Measurements from ENCODE around the gene SPCS2. TPM values are rescaled to one million over a fixed set of nuclear protein-coding genes. Genes with fewer than 3 reads are reported as not detected.

Gene SPCS2
- total RNA-seq, 1 donor from 2014 or later, result 120 TPM

DNA sequence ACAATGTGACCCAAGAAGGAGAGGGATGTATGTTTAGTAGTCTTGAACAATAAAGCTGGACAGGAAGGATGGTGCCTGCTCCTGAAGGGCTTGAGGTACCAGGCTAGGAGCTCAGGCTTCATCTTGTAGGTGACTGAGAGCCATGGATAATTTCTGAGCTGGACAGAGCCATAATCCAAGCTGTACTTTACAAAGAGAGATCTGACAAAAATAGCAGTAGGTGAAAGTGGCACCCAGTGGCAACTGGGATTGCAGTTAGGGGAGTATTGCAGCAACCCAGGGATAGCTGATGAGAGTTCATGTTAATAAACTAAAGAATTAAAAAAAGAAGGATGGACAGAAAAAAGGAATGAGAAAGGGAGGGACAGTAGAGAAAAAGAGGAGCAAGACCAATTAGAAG lies 7.6 kb upstream of the SPCS2 start:
- no peaks in the 10 kb centered on the region for H3K36me3 ChIP-seq (ENCODE audit: insufficient read depth, low read length)
- no peak overlapping the region for H3K9ac ChIP-seq (ENCODE audit: low read length)
- H2AFZ ChIP-seq (ENCODE audit: low read depth, low read length), result no peak overlapping the region
- no peaks in the 10 kb centered on the region for H3K79me2 ChIP-seq (ENCODE audit: insufficient read depth, low read length)
- H3K9me3 Mint-ChIP-seq (ENCODE audit: unreplicated experiment), result no peaks in the 10 kb centered on the region
- no peak for FAIRE-seq
- H3K27ac Mint-ChIP-seq (ENCODE audit: unreplicated experiment), result no peak overlapping the region
- H3K36me3 Mint-ChIP-seq (ENCODE audit: low read depth, unreplicated experiment), result peaks cover 16% of the 10 kb centered on the region
- no peak overlapping the region for H3K4me3 Mint-ChIP-seq (ENCODE audit: unreplicated experiment)
- no peaks in the 10 kb centered on the region for H3K27me3 Mint-ChIP-seq (ENCODE audit: low read depth, unreplicated experiment)
- peaks cover 32% of the 10 kb centered on the region for H3K4me1 ChIP-seq (ENCODE audit: insufficient read depth, low read length)
- H3K4me1 Mint-ChIP-seq (ENCODE audit: low read depth, unreplicated experiment), result peaks cover 27% of the 10 kb centered on the region
- H4K20me1 ChIP-seq (ENCODE audit: insufficient read depth, low read length), result peaks cover 7% of the 10 kb centered on the region
- DNase-seq (ENCODE audit: low read depth), result no peak
- no peak overlapping the region for H3K4me3 ChIP-seq (ENCODE audit: insufficient read depth, low read depth, low read length)
- H3K27ac ChIP-seq (ENCODE audit: low read depth, low read length), result no peak overlapping the region
- TF ChIP-seq, protein P1, sequence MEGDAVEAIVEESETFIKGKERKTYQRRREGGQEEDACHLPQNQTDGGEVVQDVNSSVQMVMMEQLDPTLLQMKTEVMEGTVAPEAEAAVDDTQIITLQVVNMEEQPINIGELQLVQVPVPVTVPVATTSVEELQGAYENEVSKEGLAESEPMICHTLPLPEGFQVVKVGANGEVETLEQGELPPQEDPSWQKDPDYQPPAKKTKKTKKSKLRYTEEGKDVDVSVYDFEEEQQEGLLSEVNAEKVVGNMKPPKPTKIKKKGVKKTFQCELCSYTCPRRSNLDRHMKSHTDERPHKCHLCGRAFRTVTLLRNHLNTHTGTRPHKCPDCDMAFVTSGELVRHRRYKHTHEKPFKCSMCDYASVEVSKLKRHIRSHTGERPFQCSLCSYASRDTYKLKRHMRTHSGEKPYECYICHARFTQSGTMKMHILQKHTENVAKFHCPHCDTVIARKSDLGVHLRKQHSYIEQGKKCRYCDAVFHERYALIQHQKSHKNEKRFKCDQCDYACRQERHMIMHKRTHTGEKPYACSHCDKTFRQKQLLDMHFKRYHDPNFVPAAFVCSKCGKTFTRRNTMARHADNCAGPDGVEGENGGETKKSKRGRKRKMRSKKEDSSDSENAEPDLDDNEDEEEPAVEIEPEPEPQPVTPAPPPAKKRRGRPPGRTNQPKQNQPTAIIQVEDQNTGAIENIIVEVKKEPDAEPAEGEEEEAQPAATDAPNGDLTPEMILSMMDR (IDR thresholded peaks at IDR 0.05; ENCODE audit: insufficient read depth, low read depth, low read length), result no peak
- TF ChIP-seq EZH2 (IDR thresholded peaks at IDR 0.05; ENCODE audit: insufficient read depth, low read length), result no peak
- no peak overlapping the region for H3K4me2 ChIP-seq (ENCODE audit: low read length)
- no peaks in the 10 kb centered on the region for H3K27me3 ChIP-seq (ENCODE audit: insufficient read depth, low read length)
- no peaks in the 10 kb centered on the region for H3K9me3 ChIP-seq (ENCODE audit: insufficient read depth, low read depth, low read length)

DNA sequence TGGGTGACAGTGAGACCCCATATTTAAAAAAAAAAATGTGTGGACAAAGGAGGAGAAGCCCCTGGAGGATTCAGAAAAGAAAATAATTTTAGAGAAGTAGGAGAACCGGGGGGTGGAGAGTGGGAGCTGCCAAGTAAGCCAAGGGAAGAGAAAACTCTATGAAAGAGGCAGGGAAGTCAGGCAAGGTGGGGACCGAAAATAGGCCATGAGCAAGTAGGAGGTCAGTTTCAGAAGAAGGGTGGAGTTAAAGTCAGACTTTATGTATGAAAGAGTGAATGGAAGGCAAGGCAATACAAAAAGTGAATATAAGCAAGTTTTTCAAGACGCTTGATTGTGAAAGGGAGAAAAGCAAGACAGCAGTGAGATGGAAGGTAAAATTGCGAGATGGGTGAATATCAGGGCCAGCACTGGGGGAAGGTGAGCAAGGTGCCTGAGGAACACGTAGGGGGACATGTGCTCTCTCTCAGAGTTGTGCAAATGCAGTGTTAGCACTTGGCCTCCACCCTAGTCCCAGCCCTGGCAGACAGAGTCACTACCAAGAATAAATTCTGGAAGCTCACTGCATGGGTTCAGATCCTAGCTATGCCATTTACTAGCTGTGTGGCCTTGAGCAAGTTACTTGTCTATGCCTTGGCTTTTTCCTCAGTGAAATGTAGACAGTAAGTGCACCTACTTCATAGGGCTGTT lies 6.8 kb upstream of the SPCS2 start:
- Histone ChIP-seq H3K4me2 (ENCODE audit: low read length) (peak overlapping the region; percentile 84), H3K9ac (ENCODE audit: low read length) (peak overlapping the region; percentile 72), H4K20me1 (ENCODE audit: insufficient read depth, low read length) (peaks cover 7% of the 10 kb centered on the region), H3K36me3 (ENCODE audit: insufficient read depth, low read length) (no peaks in the 10 kb centered on the region), H3K4me1 (ENCODE audit: insufficient read depth, low read length) (peaks cover 30% of the 10 kb centered on the region), H3K79me2 (ENCODE audit: insufficient read depth, low read length) (no peaks in the 10 kb centered on the region), H3K9me3 (ENCODE audit: insufficient read depth, low read depth, low read length) (no peaks in the 10 kb centered on the region), H3K27me3 (ENCODE audit: insufficient read depth, low read length) (no peaks in the 10 kb centered on the region), H3K4me3 (ENCODE audit: insufficient read depth, low read depth, low read length) (no peak overlapping the region), H3K27ac (ENCODE audit: low read depth, low read length) (peak overlapping the region; percentile 76), H2AFZ (ENCODE audit: low read depth, low read length) (no peak overlapping the region)
- peaks cover 27% of the 10 kb centered on the region for H3K4me1 Mint-ChIP-seq (ENCODE audit: low read depth, unreplicated experiment)
- H3K27ac Mint-ChIP-seq (ENCODE audit: unreplicated experiment), result no peak overlapping the region
- H3K27me3 Mint-ChIP-seq (ENCODE audit: low read depth, unreplicated experiment), result no peaks in the 10 kb centered on the region
- no peaks in the 10 kb centered on the region for H3K9me3 Mint-ChIP-seq (ENCODE audit: unreplicated experiment)
- FAIRE-seq (no peak), DNase-seq (ENCODE audit: low read depth) (no peak)
- H3K36me3 Mint-ChIP-seq (ENCODE audit: low read depth, unreplicated experiment), result peaks cover 10% of the 10 kb centered on the region
- no peak overlapping the region for H3K4me3 Mint-ChIP-seq (ENCODE audit: unreplicated experiment)
- TF ChIP-seq, protein P1 (IDR thresholded peaks at IDR 0.05; ENCODE audit: insufficient read depth, low read depth, low read length), result no peak
- no peak for TF ChIP-seq EZH2 (IDR thresholded peaks at IDR 0.05; ENCODE audit: insufficient read depth, low read length)

DNA sequence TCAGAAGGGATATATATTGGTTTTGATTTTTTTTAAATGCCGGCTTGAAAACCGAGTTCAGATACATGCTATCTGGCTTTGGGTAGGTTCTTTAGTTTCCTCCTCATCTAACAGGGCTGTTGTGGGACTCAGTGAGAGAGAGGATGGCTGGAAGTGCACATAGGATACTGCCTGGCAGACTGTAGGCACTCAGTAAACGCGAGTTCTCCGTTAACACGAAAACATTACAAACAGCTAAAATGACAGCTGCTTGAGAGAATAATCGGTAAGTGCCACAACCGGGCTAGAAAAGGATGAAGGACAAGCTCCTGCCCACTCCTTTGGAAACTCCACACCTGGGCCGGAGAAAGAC lies 544 bp upstream of the SPCS2 start:
- H3K27me3 Mint-ChIP-seq (ENCODE audit: low read depth, unreplicated experiment), result no peaks in the 10 kb centered on the region
- Histone ChIP-seq H3K9ac (ENCODE audit: low read length) (peak overlapping the region; percentile 99), H3K27ac (ENCODE audit: low read depth, low read length) (peak overlapping the region; percentile 97)

More for the DNA sequence above, 544 bp upstream of the SPCS2 start:
- H3K4me1 Mint-ChIP-seq (ENCODE audit: low read depth, unreplicated experiment), result peaks cover 9% of the 10 kb centered on the region
- peaks cover 7% of the 10 kb centered on the region for H3K36me3 ChIP-seq (ENCODE audit: insufficient read depth, low read length)
- H3K4me2 ChIP-seq (ENCODE audit: low read length), result peak overlapping the region; percentile 95
- no peak for TF ChIP-seq EZH2 (IDR thresholded peaks at IDR 0.05; ENCODE audit: insufficient read depth, low read length)
- TF ChIP-seq, protein P1 (IDR thresholded peaks at IDR 0.05; ENCODE audit: insufficient read depth, low read depth, low read length), result no peak
- no peaks in the 10 kb centered on the region for H3K27me3 ChIP-seq (ENCODE audit: insufficient read depth, low read length)
- H2AFZ ChIP-seq (ENCODE audit: low read depth, low read length), result peak overlapping the region; percentile 89
- peak overlapping the region; percentile 98 for H3K4me3 ChIP-seq (ENCODE audit: insufficient read depth, low read depth, low read length)
- peak overlapping the region; percentile 100 for H3K4me3 Mint-ChIP-seq (ENCODE audit: unreplicated experiment)
- peaks cover 33% of the 10 kb centered on the region for H4K20me1 ChIP-seq (ENCODE audit: insufficient read depth, low read length)
- H3K4me1 ChIP-seq (ENCODE audit: insufficient read depth, low read length), result peaks cover 16% of the 10 kb centered on the region
- H3K9me3 ChIP-seq (ENCODE audit: insufficient read depth, low read depth, low read length), result no peaks in the 10 kb centered on the region
- FAIRE-seq (no peak), DNase-seq (ENCODE audit: low read depth) (no peak)
- H3K36me3 Mint-ChIP-seq (ENCODE audit: low read depth, unreplicated experiment), result no peaks in the 10 kb centered on the region
- no peaks in the 10 kb centered on the region for H3K9me3 Mint-ChIP-seq (ENCODE audit: unreplicated experiment)
- peak overlapping the region; percentile 59 for H3K27ac Mint-ChIP-seq (ENCODE audit: unreplicated experiment)
- H3K79me2 ChIP-seq (ENCODE audit: insufficient read depth, low read length), result peaks cover 51% of the 10 kb centered on the region
